GM10266 (cell line): Measurements from ENCODE around the gene PPM1J.
A peak's percentile ranks its signal among the peaks of the same experiment; 100 is the strongest.
"Not testable (repeated sequence)": the region's sequence is repeated elsewhere in the genome, so short reads cannot be mapped to it uniquely, and the experiment has no call there.

Experiments
- DNase-seq: peaks from one replicate; pipeline ENCODE4 v3.0.0; 2012; ENCODE audit errors: extremely low spot score
- TF ChIP-seq, protein P1 (sequence below): IDR thresholded peaks from 2 replicates; pipeline ENCODE4 v1.5.1; 2012; ENCODE audit warnings: mild to moderate bottlenecking, low read depth; ENCODE audit not compliant: control insufficient read depth, insufficient read depth; ENCODE audit errors: missing control alignments

Gene PPM1J

DNA sequence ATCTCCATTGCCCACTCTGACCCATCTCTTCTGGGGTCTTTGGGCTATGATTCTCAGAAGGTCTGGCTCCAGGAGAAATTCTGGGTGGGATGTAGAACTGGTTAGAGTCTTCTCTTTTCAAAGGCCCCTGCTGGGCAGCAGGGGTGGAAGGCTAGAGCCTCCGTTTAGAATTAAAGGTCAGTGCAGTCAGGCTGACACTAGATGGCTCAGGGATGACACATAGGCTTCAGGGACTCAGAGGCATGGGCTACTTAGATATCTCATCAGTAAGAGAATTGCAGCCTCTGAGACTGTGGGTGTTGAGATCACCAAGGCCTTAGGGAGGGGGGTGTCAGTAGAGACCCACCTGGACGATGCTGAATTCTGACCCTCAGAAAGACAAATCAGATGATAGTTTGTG lies 12.6 kb upstream of the PPM1J start:
- TF ChIP-seq, protein P1, sequence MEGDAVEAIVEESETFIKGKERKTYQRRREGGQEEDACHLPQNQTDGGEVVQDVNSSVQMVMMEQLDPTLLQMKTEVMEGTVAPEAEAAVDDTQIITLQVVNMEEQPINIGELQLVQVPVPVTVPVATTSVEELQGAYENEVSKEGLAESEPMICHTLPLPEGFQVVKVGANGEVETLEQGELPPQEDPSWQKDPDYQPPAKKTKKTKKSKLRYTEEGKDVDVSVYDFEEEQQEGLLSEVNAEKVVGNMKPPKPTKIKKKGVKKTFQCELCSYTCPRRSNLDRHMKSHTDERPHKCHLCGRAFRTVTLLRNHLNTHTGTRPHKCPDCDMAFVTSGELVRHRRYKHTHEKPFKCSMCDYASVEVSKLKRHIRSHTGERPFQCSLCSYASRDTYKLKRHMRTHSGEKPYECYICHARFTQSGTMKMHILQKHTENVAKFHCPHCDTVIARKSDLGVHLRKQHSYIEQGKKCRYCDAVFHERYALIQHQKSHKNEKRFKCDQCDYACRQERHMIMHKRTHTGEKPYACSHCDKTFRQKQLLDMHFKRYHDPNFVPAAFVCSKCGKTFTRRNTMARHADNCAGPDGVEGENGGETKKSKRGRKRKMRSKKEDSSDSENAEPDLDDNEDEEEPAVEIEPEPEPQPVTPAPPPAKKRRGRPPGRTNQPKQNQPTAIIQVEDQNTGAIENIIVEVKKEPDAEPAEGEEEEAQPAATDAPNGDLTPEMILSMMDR: peak; percentile 9
- no peak for DNase-seq

DNA sequence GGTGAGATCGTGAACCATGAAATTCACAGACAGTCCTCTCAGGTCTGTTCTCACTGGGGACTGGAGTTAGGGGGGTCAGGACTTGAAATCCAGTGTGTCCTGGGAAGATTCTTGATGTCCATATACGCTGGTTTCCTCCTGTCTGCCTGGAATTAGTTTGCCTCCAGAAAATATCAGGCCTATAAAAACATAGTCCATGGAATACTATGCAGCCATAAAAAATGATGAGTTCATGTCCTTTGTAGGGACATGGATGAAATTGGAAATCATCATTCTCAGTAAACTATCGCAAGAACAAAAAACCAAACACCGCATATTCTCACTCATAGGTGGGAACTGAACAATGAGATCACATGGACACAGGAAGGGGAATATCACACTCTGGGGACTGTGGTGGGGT lies 9.1 kb upstream of the PPM1J start:
- not testable (repeated sequence) for DNase-seq

DNA sequence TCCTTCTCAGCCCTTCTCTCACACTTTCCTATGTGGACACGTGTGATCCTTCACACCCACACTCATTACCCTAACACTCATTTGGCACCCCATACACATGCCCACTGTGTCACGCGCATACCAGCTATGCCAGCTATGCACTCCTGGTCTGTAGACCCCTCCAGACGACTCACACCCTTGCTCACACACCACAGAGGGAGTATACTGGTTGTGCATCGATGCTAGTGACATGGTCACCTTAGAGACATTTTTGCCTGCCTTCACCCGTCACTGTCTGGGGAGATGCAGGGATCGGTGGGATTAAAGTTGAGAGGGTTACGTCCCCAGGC lies 8.3 kb upstream of the PPM1J start:
- TF ChIP-seq, protein P1: no peak
- no peak for DNase-seq

DNA sequence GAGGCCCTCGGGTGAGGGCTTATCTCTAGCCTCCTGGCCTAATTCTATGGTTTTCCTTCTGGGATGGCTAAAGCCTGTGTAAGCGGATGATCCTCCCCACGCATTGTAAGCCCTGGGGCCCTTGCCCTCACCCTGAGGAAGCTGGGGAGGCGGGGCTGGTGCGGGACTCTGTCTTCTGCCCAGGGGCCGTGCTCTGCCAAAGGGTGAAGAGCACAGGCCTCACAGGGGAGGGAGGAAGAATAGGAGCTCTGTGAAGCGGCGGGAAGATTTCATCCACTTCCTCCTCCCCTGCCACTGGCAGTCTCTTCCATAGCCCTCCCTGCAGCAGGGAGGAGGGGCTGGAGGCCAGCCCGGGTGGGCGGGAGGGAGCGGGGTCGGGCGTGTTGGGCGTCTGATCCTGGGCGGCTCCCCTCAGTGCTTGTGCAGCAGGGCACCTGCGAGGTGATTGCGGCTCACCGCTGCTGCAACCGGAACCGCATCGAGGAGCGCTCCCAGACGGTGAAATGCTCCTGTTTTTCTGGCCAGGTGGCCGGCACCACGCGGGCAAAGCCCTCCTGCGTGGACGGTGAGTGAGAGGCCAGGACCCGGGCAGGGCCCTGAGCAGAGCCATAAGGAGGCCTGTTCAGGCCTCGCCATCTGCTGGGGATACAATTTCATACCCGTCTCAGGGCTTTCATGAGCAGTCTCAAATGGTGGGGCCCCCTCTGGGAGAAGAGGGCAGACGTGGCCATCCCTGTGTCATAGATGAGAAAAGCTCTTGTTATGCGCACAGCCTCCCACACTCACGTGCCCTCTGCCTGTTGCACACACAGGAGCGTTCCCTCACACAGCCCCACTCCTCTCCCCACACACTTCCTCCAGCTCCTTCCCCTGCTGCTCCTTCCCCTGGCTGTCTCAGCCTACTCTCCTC lies 7.7 kb upstream of the PPM1J start:
- TF ChIP-seq, protein P1: no peak
- no peak for DNase-seq

DNA sequence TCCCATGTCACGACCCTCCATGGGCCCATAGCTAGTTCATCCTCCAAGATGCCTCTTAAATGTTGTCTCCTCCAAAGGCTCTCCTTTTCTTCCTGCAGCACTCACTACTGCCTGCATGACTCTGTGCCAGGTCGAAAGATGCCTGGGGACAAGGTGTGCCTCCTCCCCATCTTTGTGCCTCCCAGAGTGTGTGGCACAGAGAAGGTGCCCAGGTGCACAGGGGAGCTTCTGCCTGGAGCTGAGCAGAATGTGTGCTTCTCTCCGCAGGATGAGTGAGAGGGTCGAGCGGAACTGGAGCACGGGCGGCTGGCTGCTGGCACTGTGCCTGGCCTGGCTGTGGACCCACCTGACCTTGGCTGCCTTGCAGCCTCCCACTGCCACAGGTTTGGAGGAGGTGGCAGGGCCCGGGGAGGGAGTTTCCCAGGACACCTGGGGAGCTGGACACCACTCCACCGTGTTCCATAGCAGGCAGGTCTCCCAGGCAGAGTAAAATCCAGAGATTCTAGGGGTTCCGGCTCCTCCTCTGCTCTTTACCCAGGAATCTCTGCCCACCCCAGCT lies 6.9 kb upstream of the PPM1J start:
- TF ChIP-seq, protein P1: no peak
- no peak for DNase-seq

DNA sequence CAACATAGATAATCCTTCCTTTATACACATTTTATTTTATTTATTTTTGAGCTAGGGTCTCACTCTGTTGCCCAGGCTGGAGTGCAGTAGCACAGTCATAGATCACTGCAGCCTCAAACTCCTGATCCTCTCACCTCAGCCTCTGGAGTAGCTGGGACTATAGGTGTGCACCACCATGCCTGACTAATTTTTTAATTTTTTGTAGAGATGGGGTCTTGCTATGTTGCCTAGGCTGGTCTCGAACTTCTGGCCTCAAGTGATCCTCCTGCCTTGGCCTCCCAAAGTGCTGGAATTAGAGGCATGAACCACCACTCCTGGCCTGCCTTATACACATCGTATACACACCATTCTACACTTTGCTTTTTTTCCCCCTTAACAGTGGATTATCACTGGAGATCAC lies 6.2 kb upstream of the PPM1J start:
- not testable (repeated sequence) for DNase-seq

DNA sequence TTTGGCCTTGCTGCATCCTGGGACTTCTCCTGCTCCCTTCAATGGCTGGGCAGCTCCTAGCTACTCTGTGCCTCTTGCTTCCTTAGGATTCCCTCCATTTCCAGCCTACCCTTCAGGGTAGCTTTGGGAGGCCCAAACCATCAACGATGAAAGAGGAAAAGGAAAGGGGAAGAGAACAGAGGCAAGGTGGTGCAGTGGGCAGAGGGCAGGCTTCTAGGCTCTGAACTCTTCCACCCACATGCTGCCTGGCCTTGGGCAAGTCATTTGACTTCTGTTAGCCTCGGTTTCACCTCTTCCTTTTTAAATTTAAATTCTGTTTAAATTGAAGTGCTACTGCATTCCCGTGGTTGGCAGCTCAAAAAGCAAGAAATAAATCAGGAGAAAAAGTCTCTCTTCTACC lies 5.7 kb upstream of the PPM1J start:
- DNase-seq: no peak

DNA sequence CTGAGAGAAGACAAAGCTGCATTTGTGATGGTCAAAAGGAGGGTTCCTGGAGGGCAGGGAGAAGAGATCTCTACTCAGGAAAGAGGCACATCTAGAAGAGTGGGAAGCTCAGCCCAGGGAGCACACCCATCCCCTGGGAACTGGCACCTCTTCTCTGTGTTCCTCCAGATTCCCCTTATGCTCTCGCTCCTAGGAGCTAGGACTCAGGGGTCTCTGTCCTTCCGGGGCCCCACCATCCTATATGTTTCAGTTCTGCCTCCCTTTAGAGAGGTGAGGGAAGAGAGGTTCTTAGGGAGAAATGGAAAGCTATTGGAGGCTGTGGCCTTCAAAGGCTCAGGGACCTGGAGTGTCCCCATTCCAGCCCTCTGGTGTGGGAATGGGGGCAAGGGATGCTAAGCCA lies 4.6 kb upstream of the PPM1J start:
- DNase-seq: no peak
- TF ChIP-seq, protein P1: no peak

More for the DNA sequence above, 5.7 kb upstream of the PPM1J start:
- TF ChIP-seq, protein P1: no peak
